NCI-H1417 treated with DMSO at 0.1 percent for 48 hours (cell line): ENCODE measurements around the gene SVOP.
"Not testable (repeated sequence)": the region's sequence is repeated elsewhere in the genome, so short reads cannot be mapped to it uniquely, and the experiment has no call there.

Source experiments
- DNase-seq: peaks from one replicate; lab custom pipeline; 2025; lab: John Stamatoyannopoulos, UW

Gene SVOP

GRCh38 chr12:108886873-108887629 is 133.8 kb downstream of the SVOP start:
- DNase-seq: no peak

- DNase-seq: no peak
Measured at GRCh38 chr12:108884116-108885012, 136.5 kb downstream of the SVOP start.

GRCh38 chr12:108881953-108882352 is 138.9 kb downstream of the SVOP start:
- DNase-seq: no peak

GRCh38 chr12:108879615-108880254 is 141.1 kb downstream of the SVOP start, which contains the start of gene DAO:
DAO (plus strand) TSS chr12:108880092; CDS start chr12:108885007, 4,915 bp downstream.
- no peak for DNase-seq

GRCh38 chr12:108876550-108876949 is 144.3 kb downstream of the SVOP start:
- DNase-seq: no peak

- DNase-seq: no peak
Measured at GRCh38 chr12:108875682-108876361, 145.0 kb downstream of the SVOP start.

- DNase-seq: no peak
Measured at GRCh38 chr12:108875280-108875679, 145.6 kb downstream of the SVOP start.

GRCh38 chr12:108868781-108869180 is 152.1 kb downstream of the SVOP start:
- DNase-seq: no peak

GRCh38 chr12:108866083-108866482 is 154.8 kb downstream of the SVOP start:
- not testable (repeated sequence) for DNase-seq

- DNase-seq: no peak
Measured at GRCh38 chr12:108865169-108865568, 155.7 kb downstream of the SVOP start.

GRCh38 chr12:108862588-108862959 is 158.3 kb downstream of the SVOP start:
- no peak for DNase-seq

GRCh38 chr12:108861878-108862587 is 158.8 kb downstream of the SVOP start:
- DNase-seq: no peak

- no peak for DNase-seq
Measured at GRCh38 chr12:108860443-108860842, 160.4 kb downstream of the SVOP start.

- no peak for DNase-seq
Measured at GRCh38 chr12:108859923-108860291, 161.0 kb downstream of the SVOP start.

GRCh38 chr12:108859141-108859922 is 161.5 kb downstream of the SVOP start:
- not testable (repeated sequence) for DNase-seq

- no peak for DNase-seq
Measured at GRCh38 chr12:108858311-108859074, 162.4 kb downstream of the SVOP start.
